Upper lobe of right lung (tissue), 1 donor: ENCODE results near the gene TMEM259. TPM values are rescaled to one million over a fixed set of nuclear protein-coding genes. Genes with fewer than 3 reads are reported as not detected.

Source experiments
- ATAC-seq: fragments of 200-7000 bp; cut with Tn5 transposase; one replicate; pipeline ENCODE4 v1.9.1; 2020; ENCODE audit warnings: mild to moderate bottlenecking, moderate library complexity
- DNase-seq: peaks from one replicate; pipeline ENCODE4 v3.0.0-alpha.2; 2020
- H3K27ac ChIP-seq: fragments of 200-600 bp; one replicate; pipeline ENCODE4 v1.8.0; 2022
- H3K27me3 ChIP-seq: fragments of 200-600 bp; one replicate; pipeline ENCODE4 v1.8.0; 2022; ENCODE audit warnings: mild to moderate bottlenecking
- H3K36me3 ChIP-seq: fragments of 200-600 bp; one replicate; pipeline ENCODE4 v1.8.0; 2022
- H3K4me1 ChIP-seq: fragments of 200-600 bp; one replicate; pipeline ENCODE4 v1.8.0; 2022
- H3K4me3 ChIP-seq: fragments of 200-600 bp; one replicate; pipeline ENCODE4 v1.8.0; 2022; ENCODE audit warnings: mild to moderate bottlenecking
- H3K9me3 ChIP-seq: fragments of 200-600 bp; one replicate; pipeline ENCODE4 v1.8.0; 2022
- CTCF ChIP-seq: fragments of 200-600 bp; IDR thresholded peaks from one replicate; pipeline ENCODE4 v1.8.0; 2022; ENCODE audit warnings: antibody characterized with exemption
- intact Hi-C: fragments of 100-400 bp; cut with DNase I; formaldehyde crosslinking; loops from one replicate; pipeline ENCODE4 v1.11.0; 2022
- total RNA-seq: library from RNA; stranded (reverse); fragmentation: NEBNext Ultra II Directional; extraction: Animal tissue kit (Norgen Biotek cat#: 25700); gene quantifications from one replicate; pipeline ENCODE4 v1.2.1, GENCODE V29; 2021
- donor health status: DM: no; HTN: yes; CAD: no; lungs with severe emphysema.

Gene TMEM259
- total RNA-seq, 1 donor from 2014 or later: 167 TPM

GRCh38 chr19:999379-999719, 21.6 kb downstream of the TMEM259 start:
- H3K27ac ChIP-seq: no peak overlapping the region
- H3K9me3 ChIP-seq: no peaks in the 10 kb centered on the region
- H3K36me3 ChIP-seq: peaks cover 1% of the 10 kb centered on the region
- intact Hi-C loops: no loop called here
- no peak for TF ChIP-seq CTCF
- H3K4me1 ChIP-seq: peaks cover 23% of the 10 kb centered on the region
- DNase-seq (no peak), ATAC-seq (no peak)
- H3K4me3 ChIP-seq: no peak overlapping the region
- peaks cover 75% of the 10 kb centered on the region for H3K27me3 ChIP-seq

GRCh38 chr19:998064-998463, 22.9 kb downstream of the TMEM259 start:
- DNase-seq: no peak

GRCh38 chr19:996051-996838, 24.7 kb downstream of the TMEM259 start:
- Histone ChIP-seq H3K27me3 (peaks cover 56% of the 10 kb centered on the region), H3K36me3 (peaks cover 9% of the 10 kb centered on the region), H3K4me1 (peaks cover 17% of the 10 kb centered on the region), H3K4me3 (no peak overlapping the region), H3K27ac (no peak overlapping the region), H3K9me3 (no peaks in the 10 kb centered on the region)
- DNase-seq (no peak), ATAC-seq (peak; percentile 4)
- no peak for TF ChIP-seq CTCF
- intact Hi-C loops: no loop called here

More at GRCh38 chr19:998064-998463, 22.9 kb downstream of the TMEM259 start:
- Histone ChIP-seq H3K27me3 (peaks cover 68% of the 10 kb centered on the region), H3K4me3 (no peak overlapping the region), H3K36me3 (peaks cover 5% of the 10 kb centered on the region), H3K4me1 (peaks cover 23% of the 10 kb centered on the region), H3K27ac (no peak overlapping the region), H3K9me3 (no peaks in the 10 kb centered on the region)
- TF ChIP-seq CTCF: no peak
- ATAC-seq: no peak
- intact Hi-C loops: no loop called here

- H3K27me3 ChIP-seq: peaks cover 49% of the 10 kb centered on the region
- intact Hi-C loops: no loop called here
These were observed 25.7 kb downstream of the TMEM259 start for GRCh38 chr19:995051-995827.

GRCh38 chr19:994516-994915, 26.4 kb downstream of the TMEM259 start:
- H3K9me3 ChIP-seq: no peaks in the 10 kb centered on the region
- ATAC-seq (no peak), DNase-seq (no peak)
- H3K27ac ChIP-seq: no peak overlapping the region
- intact Hi-C loops: no loop called here
- H3K36me3 ChIP-seq: peaks cover 20% of the 10 kb centered on the region
- H3K27me3 ChIP-seq: peaks cover 41% of the 10 kb centered on the region
- peaks cover 13% of the 10 kb centered on the region for H3K4me1 ChIP-seq
- TF ChIP-seq CTCF: no peak
- H3K4me3 ChIP-seq: no peak overlapping the region

More at GRCh38 chr19:995051-995827, 25.7 kb downstream of the TMEM259 start:
- no peak for TF ChIP-seq CTCF
- DNase-seq: peak; percentile 84
- Histone ChIP-seq H3K4me3 (no peak overlapping the region), H3K36me3 (peaks cover 13% of the 10 kb centered on the region), H3K4me1 (peaks cover 13% of the 10 kb centered on the region), H3K9me3 (no peaks in the 10 kb centered on the region), H3K27ac (peak overlapping the region; percentile 24)
- ATAC-seq: peak; percentile 21
